VCaP (cell line): ENCODE results near the gene EFHC2.

Experiments
- H3K27ac ChIP-seq: fragments of 450-650 bp; 2 replicates; pipeline ENCODE4 v1.5.1; 2017
- TF ChIP-seq, protein P1 (sequence below): fragments of 450-650 bp; conservative IDR thresholded peaks from 2 replicates; pipeline ENCODE4 v1.5.1; 2017; ENCODE audit warnings: mild to moderate bottlenecking, moderate library complexity

EFHC2 gene

DNA sequence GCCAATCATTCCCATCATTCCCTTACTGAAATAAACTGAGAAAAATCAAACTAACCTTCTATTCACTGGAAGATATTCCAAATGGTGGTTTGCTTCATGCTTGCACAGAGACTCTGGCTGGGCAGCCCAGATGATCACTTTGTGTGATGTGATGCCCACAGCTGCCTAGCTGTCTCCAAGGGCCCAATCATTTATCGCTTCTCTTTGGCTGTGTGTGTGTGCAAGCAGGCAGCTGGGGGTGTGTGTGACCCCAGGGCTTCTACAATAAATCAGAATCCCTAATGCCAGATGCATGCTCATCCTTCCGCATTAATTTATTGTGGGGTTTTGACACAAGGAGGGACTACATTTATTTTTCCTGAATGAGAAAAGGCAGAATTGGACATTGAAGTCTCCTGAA, 230.1 kb downstream of the EFHC2 start:
- no peak overlapping the region for H3K27ac ChIP-seq
- TF ChIP-seq, protein P1, sequence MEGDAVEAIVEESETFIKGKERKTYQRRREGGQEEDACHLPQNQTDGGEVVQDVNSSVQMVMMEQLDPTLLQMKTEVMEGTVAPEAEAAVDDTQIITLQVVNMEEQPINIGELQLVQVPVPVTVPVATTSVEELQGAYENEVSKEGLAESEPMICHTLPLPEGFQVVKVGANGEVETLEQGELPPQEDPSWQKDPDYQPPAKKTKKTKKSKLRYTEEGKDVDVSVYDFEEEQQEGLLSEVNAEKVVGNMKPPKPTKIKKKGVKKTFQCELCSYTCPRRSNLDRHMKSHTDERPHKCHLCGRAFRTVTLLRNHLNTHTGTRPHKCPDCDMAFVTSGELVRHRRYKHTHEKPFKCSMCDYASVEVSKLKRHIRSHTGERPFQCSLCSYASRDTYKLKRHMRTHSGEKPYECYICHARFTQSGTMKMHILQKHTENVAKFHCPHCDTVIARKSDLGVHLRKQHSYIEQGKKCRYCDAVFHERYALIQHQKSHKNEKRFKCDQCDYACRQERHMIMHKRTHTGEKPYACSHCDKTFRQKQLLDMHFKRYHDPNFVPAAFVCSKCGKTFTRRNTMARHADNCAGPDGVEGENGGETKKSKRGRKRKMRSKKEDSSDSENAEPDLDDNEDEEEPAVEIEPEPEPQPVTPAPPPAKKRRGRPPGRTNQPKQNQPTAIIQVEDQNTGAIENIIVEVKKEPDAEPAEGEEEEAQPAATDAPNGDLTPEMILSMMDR = no peak

DNA sequence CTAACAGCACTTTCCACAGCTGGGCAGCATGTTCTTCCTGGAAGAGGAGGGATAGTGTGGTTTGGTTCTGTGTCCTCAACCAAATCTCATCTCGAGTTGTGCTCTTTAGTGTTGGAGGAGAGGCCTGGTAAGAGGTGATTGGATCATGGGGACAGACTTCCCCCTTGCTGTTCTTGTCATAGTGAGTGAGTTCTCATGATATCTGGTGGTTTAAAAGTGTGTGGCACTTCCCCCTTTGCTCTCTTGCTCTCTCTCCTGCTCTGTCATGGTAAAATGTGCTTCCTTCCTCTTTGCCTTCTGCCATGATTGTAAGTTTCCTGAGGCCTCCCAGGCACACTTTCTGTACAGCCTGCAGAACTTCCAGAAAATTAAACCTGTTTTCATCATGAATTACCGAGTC, 236.6 kb downstream of the EFHC2 start:
- TF ChIP-seq, protein P1 = no peak
- no peak overlapping the region for H3K27ac ChIP-seq

DNA sequence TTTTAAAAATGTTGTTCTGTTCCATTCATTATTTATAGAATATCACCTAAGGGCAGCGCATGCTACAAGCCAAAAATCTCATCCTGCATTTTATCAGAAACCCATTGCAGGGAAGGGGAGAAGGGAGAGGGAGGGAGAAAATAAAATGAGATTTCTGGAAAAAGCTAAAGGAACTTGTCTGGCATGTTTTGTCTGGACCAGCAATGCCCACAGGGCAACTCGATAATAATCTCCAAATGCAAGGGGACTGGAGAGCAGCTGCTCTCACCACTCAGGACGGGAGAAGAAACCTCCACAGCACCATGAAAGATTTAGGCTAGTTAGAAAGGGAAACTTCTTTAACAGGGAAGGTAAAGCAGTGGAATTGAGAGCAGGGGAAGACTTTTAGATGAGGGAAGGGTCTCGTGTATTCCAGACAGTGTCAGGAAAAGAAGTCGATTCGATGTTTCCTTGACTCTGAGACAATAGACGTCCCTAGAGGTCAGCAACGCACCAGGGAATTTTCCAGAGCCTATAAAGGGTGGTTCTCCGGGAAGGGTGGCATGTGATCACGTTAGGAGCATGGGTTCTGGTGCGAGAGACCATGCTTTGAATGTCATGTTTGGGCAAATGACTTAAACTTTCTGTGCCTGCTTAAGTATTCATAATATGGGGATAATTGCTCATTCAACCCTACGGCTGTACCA, 238.1 kb downstream of the EFHC2 start:
- no peak overlapping the region for H3K27ac ChIP-seq
- TF ChIP-seq, protein P1 = peak; percentile 54

DNA sequence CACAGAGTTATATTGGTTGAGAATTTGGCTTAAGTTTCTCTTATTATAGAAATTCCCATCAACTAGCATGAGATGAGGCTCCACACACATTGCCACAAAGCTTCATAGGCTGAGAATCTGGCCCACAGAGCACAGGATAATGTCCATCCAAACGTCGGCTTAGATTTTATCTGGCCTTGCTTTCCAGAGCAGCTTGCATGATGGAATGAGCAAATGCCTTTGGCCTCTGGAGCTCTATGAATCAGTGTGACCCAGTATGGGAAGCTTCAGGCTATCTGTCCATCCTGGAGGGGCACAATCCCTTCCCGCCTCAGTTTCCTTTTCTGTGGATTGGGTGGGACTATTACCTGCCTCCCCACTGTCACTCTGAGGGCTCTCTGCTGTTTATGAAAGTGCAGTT, 238.8 kb downstream of the EFHC2 start:
- H3K27ac ChIP-seq = no peak overlapping the region
- TF ChIP-seq, protein P1 = no peak

DNA sequence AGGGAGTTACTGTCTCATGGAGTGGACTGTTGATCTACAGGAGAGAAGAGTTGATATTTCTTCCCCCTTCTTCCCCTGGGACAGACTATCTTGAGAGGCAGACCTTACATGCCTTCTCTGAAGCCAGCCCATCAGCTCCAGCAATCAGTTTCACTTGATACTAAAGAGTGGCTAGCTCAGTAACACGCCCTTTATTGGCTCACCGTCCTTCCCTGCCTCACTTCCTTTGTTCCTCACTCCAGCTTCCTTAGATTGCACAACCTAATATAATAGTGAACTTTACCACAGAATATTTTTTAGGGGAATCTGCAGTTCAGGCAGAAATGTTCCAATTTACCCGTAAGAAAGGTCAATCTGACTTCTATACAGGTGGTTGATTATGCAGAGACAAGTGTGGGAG, 242.2 kb downstream of the EFHC2 start:
- no peak overlapping the region for H3K27ac ChIP-seq
- TF ChIP-seq, protein P1 = no peak

DNA sequence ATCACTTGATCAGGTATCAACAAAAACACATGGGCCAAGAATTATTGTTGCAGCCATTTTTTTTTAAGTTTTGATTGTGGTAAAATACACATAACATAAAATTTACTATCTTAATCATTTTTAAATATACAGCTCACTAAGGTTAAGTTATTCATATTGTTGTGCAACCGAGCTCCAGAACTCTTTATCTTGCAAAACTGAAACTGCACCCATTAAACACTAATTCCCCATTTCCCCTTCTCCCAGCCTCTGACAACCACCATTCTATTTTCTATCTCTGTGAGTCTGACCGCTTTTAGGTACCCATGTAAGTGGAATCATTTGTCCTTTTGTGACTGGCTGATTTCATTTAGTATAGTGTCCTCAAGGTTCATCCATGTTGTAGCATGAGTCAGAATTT, 244.1 kb downstream of the EFHC2 start:
- no peak overlapping the region for H3K27ac ChIP-seq
- TF ChIP-seq, protein P1 = no peak
